Transverse colon (tissue), 4 donors: ENCODE data around the gene KRT13. TPM values are rescaled to one million over a fixed set of nuclear protein-coding genes. Genes with fewer than 3 reads are reported as not detected.

Experiments
- DNase-seq: peaks from one replicate; pipeline ENCODE4 v3.0.0-alpha.2; 2019
- H3K27ac ChIP-seq, 4 donors: fragments of 200-600 bp; sonication (generic); 2 replicates each; pipeline ENCODE4 v1.5.1; 2016 to 2018; ENCODE audit warnings: inconsistent platforms in 4 of 4
- H3K27me3 ChIP-seq: fragments of 200-600 bp; sonication (generic); 2 replicates; pipeline ENCODE4 v1.5.1; 2017; ENCODE audit warnings: inconsistent platforms
- H3K36me3 ChIP-seq, 4 donors: fragments of 200-600 bp; sonication (generic); 2 replicates each; pipeline ENCODE4 v1.5.1; 2017 to 2019; ENCODE audit warnings: inconsistent platforms in 4 of 4
- H3K4me1 ChIP-seq, 4 donors: fragments of 200-600 bp; sonication (generic); 2 replicates each; pipeline ENCODE4 v1.5.1; 2017 to 2020; ENCODE audit warnings: inconsistent platforms in 4 of 4
- H3K4me3 ChIP-seq, 4 donors: fragments of 200-600 bp; sonication (generic); 1 replicate in 1 of 4; 2 replicates in 3 of 4; pipeline versions ENCODE4 v1.5.1 to v1.6.1; 2017 to 2019; ENCODE audit warnings: inconsistent platforms in 4 of 4
- H3K9me3 ChIP-seq, 2 donors: fragments of 200-600 bp; sonication (generic); 2 replicates each; pipeline ENCODE4 v1.5.1; 2017 to 2019; ENCODE audit warnings: inconsistent platforms in 2 of 2
- EP300 ChIP-seq: sonication (generic); formaldehyde crosslinking; IDR thresholded peaks from one replicate; pipeline ENCODE4 v1.6.1; 2017; ENCODE audit warnings: antibody characterized with exemption, low read depth
- POLR2A ChIP-seq: fragments of 450-650 bp; IDR thresholded peaks from one replicate; pipeline ENCODE4 v1.6.1; 2016; ENCODE audit warnings: antibody characterized with exemption, mild to moderate bottlenecking, moderate library complexity
- POLR2AphosphoS5 ChIP-seq, 3 donors: sonication (generic); formaldehyde crosslinking; IDR thresholded peaks; one replicate each; pipeline ENCODE4 v1.6.1; 2016; ENCODE audit warnings: antibody characterized with exemption in 3 of 3
- WGBS, 2 donors: methylation state at CpG; one replicate each; pipeline ENCODE4 v1.1.5; 2018; ENCODE audit warnings: low coverage in 1 of 2; 5-methylcytosine and 5-hydroxymethylcytosine counted together
- in situ Hi-C, 4 donors: fragments of 200-750 bp; cut with MboI; loops; one replicate each; pipeline versions ENCODE4 v1.15.0 to v1.15.1; 2017; ENCODE audit warnings: low sequenced_read_pairs in 3 of 4, low pct_ligation_motif_present in 1 of 4, low pct_unique_long_range_greater_than_20kb in 1 of 4
- intact Hi-C: fragments of 100-400 bp; cut with DNase I; formaldehyde crosslinking; loops from one replicate; pipeline ENCODE4 v1.15.1; 2023; ENCODE audit warnings: low total_unique reads
- total RNA-seq, 4 donors: library from RNA; depleted of rRNA; stranded (reverse); fragments of >200 nt; gene quantifications; one replicate each; pipeline ENCODE4 v1.1.0, GENCODE V29; 2016
- TF ChIP-seq, protein P1 (sequence below), 5 experiments: fragments of 200-600 bp in 3 of 5; fragments of 450-650 bp in 2 of 5; sonication (generic) in 3 of 5; IDR thresholded peaks; 1 replicate in 2 of 5; 2 replicates in 3 of 5; pipeline ENCODE4 v1.5.1; 2016 to 2017; ENCODE audit warnings: antibody characterized with exemption in 5 of 5, inconsistent platforms in 3 of 5, mild to moderate bottlenecking in 2 of 5, moderate library complexity in 1 of 5

KRT13 gene
- under 1 TPM in 1 of 4 donors, not detected in 3; 0.27 TPM for total RNA-seq

DNA sequence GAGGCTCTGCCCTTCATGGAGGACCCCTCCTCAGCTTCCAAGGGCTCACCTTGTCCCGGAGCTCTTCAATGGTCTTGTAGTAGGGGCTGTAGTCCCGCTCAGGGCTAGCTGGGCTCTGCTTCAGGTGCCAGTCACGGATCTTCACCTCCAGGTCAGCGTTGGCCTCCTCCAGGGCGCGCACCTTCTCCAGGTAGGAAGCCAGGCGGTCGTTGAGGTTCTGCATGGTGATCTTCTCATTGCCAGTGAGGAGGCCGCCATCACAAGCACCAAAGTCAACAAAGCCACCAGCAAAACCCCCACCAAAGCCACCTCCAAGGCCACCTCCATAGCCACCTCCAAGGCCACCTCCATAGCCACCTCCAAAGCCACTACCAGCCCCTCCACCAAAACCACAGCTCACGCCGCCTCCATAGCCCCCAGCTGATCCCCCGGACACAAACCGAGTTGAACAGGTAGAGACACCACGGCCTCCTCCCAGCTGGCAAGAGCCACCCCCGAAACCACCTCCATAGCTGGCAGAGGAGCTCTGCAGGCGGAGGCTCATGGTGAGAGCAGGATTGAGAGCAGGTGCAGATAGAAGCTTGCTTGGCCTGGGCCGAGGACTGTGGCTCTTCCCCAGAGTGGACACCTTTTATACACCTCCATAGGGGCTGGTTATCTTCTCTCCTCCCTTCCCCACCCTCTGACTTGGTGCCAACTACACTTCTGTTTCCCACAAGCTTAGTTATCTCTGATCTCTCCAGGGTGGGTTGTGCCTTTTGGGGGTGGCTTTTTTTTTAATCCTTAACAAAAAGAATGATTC lies at the start of gene KRT13:
Gene KRT13 (minus strand): TSS at position 606 of the 802 bp plus-strand sequence. CDS start 62 bp downstream, at position 544.
- H3K9me3 ChIP-seq, result no peaks in the 10 kb centered on the region
- no peaks in the 10 kb centered on the region for H3K27me3 ChIP-seq
- H3K4me1 ChIP-seq, result no peaks in the 10 kb centered on the region
- intact Hi-C loops (no loop called here), in situ Hi-C loops (no loop called here)
- H3K36me3 ChIP-seq, result no peaks in the 10 kb centered on the region
- no peak within 1 kb of the TSS for H3K27ac ChIP-seq
- no peak for DNase-seq
- TF ChIP-seq, protein P1, sequence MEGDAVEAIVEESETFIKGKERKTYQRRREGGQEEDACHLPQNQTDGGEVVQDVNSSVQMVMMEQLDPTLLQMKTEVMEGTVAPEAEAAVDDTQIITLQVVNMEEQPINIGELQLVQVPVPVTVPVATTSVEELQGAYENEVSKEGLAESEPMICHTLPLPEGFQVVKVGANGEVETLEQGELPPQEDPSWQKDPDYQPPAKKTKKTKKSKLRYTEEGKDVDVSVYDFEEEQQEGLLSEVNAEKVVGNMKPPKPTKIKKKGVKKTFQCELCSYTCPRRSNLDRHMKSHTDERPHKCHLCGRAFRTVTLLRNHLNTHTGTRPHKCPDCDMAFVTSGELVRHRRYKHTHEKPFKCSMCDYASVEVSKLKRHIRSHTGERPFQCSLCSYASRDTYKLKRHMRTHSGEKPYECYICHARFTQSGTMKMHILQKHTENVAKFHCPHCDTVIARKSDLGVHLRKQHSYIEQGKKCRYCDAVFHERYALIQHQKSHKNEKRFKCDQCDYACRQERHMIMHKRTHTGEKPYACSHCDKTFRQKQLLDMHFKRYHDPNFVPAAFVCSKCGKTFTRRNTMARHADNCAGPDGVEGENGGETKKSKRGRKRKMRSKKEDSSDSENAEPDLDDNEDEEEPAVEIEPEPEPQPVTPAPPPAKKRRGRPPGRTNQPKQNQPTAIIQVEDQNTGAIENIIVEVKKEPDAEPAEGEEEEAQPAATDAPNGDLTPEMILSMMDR (IDR thresholded peaks at IDR 0.05), result no peak
- no peak for TF ChIP-seq POLR2A
- TF ChIP-seq POLR2AphosphoS5 (IDR thresholded peaks at IDR 0.05), result no peak
- no peak for TF ChIP-seq EP300
- no peak within 1 kb of the TSS for H3K4me3 ChIP-seq
- WGBS, 2 donors, result 82% methylated on average over 17 of the region's 17 CpGs; no CpG with 5 or more reads in 1 of the 2 donors

DNA sequence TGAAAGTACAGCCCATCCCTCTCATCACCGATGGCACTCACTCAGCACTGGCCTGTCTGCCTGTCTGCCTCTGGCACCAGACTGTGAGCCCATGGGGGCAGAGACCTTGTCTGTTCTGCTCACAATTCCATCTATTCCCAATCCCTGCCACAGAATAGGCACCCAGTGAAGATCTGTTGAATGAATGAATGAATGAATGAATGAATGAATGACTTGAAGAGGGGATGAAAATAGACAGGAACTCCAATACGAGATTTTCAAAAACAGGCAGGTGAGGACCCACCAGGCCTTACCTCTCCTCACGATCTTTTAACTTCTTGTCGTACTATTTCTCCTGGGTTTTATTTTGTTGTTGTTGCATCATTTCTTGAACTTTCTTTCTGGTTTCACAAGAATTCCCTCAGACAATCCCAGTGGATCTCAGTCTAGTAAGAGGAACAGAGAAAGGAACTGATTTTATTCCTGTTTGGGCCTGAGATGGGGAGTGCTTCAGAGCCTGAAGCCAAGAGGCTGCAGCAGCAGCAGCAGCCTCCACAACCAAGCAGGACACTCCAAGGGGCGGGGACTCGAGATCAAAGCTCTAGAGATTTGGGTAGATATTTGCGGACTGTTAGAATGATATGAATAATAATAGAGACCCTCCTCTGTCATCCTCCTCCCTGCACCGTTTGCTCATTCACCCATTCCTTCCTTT lies 48.7 kb upstream of the KRT13 start:
- no peaks in the 10 kb centered on the region for H3K36me3 ChIP-seq
- TF ChIP-seq POLR2A (no peak), EP300 (no peak), POLR2AphosphoS5 (IDR thresholded peaks at IDR 0.05) (no peak)
- TF ChIP-seq, protein P1 (IDR thresholded peaks at IDR 0.05), result no peak
- peak overlapping the region; percentile 42 to 66 (median 53) for H3K27ac ChIP-seq
- peaks cover under 1% of the 10 kb centered on the region for H3K27me3 ChIP-seq
- intact Hi-C loops, result no loop called here
- no peak overlapping the region for H3K4me3 ChIP-seq
- peaks cover 3 to 30% (median 14%) of the 10 kb centered on the region in 4 donors for H3K4me1 ChIP-seq
- H3K9me3 ChIP-seq, result no peaks in the 10 kb centered on the region
- WGBS, 2 donors, result 64 to 73% methylated on average over 7 to 8 of the region's 8 CpGs
- in situ Hi-C loops, result loop anchor here in 2 of 4 donors (10.0 kb wide), 1 partner anchor 91 kb away; no protein-coding TSS in a partner anchor
- DNase-seq, result no peak

DNA sequence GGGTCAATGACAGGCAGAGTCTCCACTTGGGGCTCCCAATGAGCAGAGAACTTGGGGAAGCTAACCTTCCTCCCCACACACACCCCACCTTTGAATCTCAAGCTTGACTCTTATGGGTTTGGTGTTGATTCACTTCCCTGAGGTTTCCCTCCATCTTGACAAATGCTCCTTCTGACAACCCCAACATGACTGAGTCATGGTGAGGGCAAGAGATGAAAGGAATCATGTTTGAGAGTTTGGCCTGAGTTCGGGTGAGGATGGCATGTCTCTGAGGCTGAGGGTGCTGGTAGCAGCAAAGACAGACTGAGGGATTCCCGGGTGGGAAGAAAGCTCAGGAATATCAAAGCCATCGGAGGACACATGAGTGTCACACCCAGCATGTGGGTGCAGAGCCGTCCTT lies 47.8 kb upstream of the KRT13 start:
- TF ChIP-seq, protein P1 (IDR thresholded peaks at IDR 0.05), result no peak
- TF ChIP-seq POLR2AphosphoS5 (IDR thresholded peaks at IDR 0.05) (no peak), EP300 (no peak), POLR2A (no peak)

DNA sequence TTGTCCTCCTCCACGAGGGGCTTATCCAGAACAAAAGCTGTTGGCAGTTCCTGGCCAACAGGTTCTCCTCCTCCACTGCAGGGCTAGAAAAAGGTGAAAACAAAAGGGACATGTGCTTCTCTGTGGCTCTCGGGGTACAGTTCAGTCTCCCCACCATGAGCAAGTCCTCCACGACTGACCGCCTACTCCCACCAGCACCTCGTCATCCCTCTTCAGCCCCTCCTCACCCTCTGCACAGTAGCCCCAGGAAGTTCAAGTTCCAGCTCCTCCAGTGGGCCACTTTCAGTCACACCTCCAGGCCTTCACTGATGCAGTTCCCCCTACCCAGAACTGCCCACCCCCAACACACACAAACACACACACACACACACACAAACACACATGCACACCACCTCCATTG lies 47.0 kb upstream of the KRT13 start:
- WGBS, 2 donors, result 83 to 100% methylated on average over 3 to 5 of the region's 5 CpGs
- no peaks in the 10 kb centered on the region for H3K36me3 ChIP-seq
- DNase-seq, result no peak
- TF ChIP-seq, protein P1 (IDR thresholded peaks at IDR 0.05), result no peak
- TF ChIP-seq POLR2A (no peak), EP300 (no peak), POLR2AphosphoS5 (IDR thresholded peaks at IDR 0.05) (no peak)
- peaks cover 6 to 47% (median 30%) of the 10 kb centered on the region in 4 donors for H3K4me1 ChIP-seq
- in situ Hi-C loops, result loop anchor here in 2 of 4 donors (10.0 kb wide), 1 partner anchor 92 kb away; no protein-coding TSS in a partner anchor
- no peaks in the 10 kb centered on the region for H3K27me3 ChIP-seq
- no peak overlapping the region for H3K27ac ChIP-seq
- intact Hi-C loops, result no loop called here
- no peaks in the 10 kb centered on the region for H3K9me3 ChIP-seq
- no peak overlapping the region for H3K4me3 ChIP-seq

More for the DNA sequence above, 47.8 kb upstream of the KRT13 start:
- Histone ChIP-seq H3K27ac (no peak overlapping the region), H3K27me3 (no peaks in the 10 kb centered on the region), H3K36me3 (no peaks in the 10 kb centered on the region), H3K9me3 (no peaks in the 10 kb centered on the region), H3K4me1 (peaks cover 6 to 39% (median 24%) of the 10 kb centered on the region in 4 donors), H3K4me3 (no peak overlapping the region)
- in situ Hi-C loops, result loop anchor here in 2 of 4 donors (10.0 kb wide), 1 partner anchor 92 kb away; no protein-coding TSS in a partner anchor
- intact Hi-C loops, result no loop called here
- DNase-seq, result no peak
- WGBS, 2 donors, result 77% methylated on average over 4 of the region's 4 CpGs; no CpG with 5 or more reads in 1 of the 2 donors
